ENCODE data around the gene CAB39.

- TF ChIP-seq MAFK (IDR thresholded peaks at IDR 0.05; ENCODE audit: low read depth, low read length): no peak
- no peak for TF ChIP-seq POLR2A (IDR thresholded peaks at IDR 0.05; ENCODE audit: control extremely low read depth in 1 of 2, low read depth in 2 of 2, low read length in 2 of 2)
- TF ChIP-seq YY1 (IDR thresholded peaks at IDR 0.05; ENCODE audit: low read depth, low read length): no peak
- no peak for TF ChIP-seq CTCF (IDR thresholded peaks at IDR 0.05; ENCODE audit: control extremely low read depth in 1 of 3, insufficient read depth in 1 of 3, low read depth in 1 of 3, low read length in 3 of 3)
- no peak for TF ChIP-seq RXRA (IDR thresholded peaks at IDR 0.05; ENCODE audit: insufficient read depth, low read depth, low read length)
- no peak for TF ChIP-seq TCF12 (IDR thresholded peaks at IDR 0.05; ENCODE audit: low read depth, low read length)
- TF ChIP-seq RNF2 (IDR thresholded peaks at IDR 0.05; ENCODE audit: borderline replicate concordance, low read depth, low read length, missing control alignments, poor library complexity, severe bottlenecking): no peak
- TF ChIP-seq RAD21 (IDR thresholded peaks at IDR 0.05 in 1 of 2, conservative IDR thresholded peaks at IDR 0.05 in 1 of 2; ENCODE audit: low read depth in 2 of 2, low read length in 2 of 2): no peak
- TF ChIP-seq TAF1 (IDR thresholded peaks at IDR 0.05; ENCODE audit: low read depth, low read length): no peak
- no peak for TF ChIP-seq RFX5 (IDR thresholded peaks at IDR 0.05; ENCODE audit: borderline replicate concordance, low read depth, low read length)
- no peak for TF ChIP-seq FOSL1 (IDR thresholded peaks at IDR 0.05; ENCODE audit: insufficient read depth, low read depth, low read length)
- TF ChIP-seq CBX5 (IDR thresholded peaks at IDR 0.05; ENCODE audit: low read depth, low read length): no peak
These were observed 22.2 kb upstream of the CAB39 start for GRCh38 chr2:230690439-230690838.

Measured in H1 (cell line).